OCI-LY3 (cell line): Measurements from ENCODE around the gene ACOX1.

ENCODE experiments used
- EZH2phosphoT487 ChIP-seq: fragments of 200-600 bp; shearing (Covaris generic); IDR thresholded peaks from 2 replicates; pipeline ENCODE4 v1.6.1; 2018; ENCODE audit warnings: antibody characterized with exemption, mixed run types, low read depth
- TF ChIP-seq, protein P1 (sequence below): fragments of 200-600, 300-600 bp; sonication (generic); IDR thresholded peaks from 2 replicates; pipeline ENCODE4 v1.5.1; 2014; ENCODE audit warnings: antibody characterized with exemption, low read length, low read depth

DNA sequence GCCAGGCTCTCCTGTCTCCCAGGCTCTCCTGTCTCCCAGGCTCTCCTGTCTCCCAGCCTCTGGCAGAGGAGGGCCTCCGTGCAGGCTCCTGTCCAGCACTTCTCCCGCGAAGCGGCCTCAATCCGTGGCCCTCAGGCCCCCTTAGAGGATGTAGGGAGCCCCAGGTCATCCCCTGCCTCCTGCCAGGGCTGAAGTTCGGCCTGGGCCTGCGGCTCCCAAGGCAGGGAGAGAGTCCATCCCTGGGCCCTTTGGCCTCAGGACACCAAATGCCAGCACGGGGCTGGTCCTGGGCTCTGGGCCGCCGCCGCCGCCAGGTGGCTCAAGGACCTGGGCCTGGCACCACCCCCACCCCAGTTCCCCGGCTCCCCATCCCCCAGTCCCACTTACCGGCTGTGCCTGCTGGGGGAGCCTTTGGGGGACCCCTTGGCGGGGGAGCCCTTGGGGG, 47.8 kb upstream of the ACOX1 start:
- TF ChIP-seq, protein P1, sequence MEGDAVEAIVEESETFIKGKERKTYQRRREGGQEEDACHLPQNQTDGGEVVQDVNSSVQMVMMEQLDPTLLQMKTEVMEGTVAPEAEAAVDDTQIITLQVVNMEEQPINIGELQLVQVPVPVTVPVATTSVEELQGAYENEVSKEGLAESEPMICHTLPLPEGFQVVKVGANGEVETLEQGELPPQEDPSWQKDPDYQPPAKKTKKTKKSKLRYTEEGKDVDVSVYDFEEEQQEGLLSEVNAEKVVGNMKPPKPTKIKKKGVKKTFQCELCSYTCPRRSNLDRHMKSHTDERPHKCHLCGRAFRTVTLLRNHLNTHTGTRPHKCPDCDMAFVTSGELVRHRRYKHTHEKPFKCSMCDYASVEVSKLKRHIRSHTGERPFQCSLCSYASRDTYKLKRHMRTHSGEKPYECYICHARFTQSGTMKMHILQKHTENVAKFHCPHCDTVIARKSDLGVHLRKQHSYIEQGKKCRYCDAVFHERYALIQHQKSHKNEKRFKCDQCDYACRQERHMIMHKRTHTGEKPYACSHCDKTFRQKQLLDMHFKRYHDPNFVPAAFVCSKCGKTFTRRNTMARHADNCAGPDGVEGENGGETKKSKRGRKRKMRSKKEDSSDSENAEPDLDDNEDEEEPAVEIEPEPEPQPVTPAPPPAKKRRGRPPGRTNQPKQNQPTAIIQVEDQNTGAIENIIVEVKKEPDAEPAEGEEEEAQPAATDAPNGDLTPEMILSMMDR, result no peak
- no peak for TF ChIP-seq EZH2phosphoT487
